GM18873 (cell line): Measurements from ENCODE around the gene ARHGAP15.

ENCODE experiments used
- ATAC-seq: cut with Tn5 transposase; IDR thresholded peaks from one replicate; pipeline ENCODE4 v1.9.1; 2021; ENCODE audit warnings: mild to moderate bottlenecking, moderate library complexity, moderate number of reproducible peaks; ENCODE audit not compliant: unreplicated experiment, low FRiP score

ARHGAP15 gene

DNA sequence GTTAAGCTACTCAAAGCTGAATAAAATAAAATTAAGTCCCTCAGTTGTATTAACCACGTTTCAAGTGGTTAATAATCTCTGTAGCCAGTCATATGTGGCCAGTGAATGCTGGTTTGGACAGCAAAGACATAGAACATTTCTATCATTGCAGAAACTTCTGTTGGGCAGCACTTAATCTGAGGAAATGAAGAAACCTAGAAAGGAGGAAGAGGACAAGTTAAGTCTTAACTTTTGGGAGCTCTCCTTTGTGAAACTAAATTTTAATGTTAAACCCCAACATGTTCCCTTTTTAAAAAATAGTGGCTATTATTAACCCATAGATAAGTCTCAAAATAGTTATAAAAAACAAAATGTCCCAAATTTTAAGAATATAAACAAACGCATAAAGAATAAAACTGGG lies 421.3 kb downstream of the ARHGAP15 start:
- no peak for ATAC-seq

DNA sequence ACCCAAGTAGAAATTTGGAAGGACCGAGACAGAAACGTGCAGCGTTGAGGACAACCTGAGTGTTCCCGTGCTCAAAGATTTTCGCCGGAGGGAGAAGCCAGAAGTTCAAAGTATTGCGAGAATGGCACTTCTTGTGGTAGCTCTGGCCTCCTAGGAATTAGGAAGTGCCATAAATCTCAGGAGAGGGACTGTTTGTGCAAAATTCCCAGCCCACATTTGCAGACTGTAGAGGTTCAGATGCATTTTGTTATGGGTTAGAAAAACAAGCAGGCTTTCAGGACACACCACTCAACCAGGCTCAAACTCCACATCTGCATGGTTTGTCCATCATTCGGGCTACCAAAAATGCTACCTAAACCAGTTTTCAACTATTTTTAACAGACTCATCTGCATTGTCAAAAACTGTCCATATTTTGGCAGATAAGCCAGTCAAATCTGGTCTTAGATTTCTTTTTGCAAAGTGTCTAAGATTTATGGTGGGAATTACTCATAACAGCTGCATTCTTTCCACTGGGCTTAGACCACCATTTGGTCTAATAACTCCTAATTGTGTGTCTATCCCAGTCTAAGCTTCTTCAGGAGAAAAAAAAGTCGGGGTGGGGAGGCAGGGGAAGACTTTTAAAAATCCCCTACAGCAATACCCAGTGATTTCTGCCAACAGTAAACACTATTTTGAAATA lies 422.9 kb downstream of the ARHGAP15 start:
- ATAC-seq = no peak

DNA sequence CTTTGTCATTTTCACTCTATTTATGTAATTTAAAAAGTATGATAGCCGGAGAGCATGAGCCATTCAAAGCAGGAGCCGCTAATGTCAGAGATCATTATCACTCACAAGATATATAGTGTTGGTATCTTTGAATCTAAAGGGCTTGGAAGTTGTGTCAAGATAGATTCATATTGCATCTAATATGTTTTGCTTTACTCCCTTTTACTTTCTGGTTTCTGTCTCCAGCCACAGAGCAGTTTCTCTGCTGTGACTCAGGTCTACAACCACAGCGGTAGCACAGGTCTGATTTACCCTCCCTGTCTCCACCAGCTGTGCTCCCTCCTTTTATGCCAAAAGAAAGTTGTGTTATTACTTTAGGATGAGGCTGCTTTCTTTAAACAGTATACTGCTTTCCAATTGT lies 424.0 kb downstream of the ARHGAP15 start:
- ATAC-seq = no peak

DNA sequence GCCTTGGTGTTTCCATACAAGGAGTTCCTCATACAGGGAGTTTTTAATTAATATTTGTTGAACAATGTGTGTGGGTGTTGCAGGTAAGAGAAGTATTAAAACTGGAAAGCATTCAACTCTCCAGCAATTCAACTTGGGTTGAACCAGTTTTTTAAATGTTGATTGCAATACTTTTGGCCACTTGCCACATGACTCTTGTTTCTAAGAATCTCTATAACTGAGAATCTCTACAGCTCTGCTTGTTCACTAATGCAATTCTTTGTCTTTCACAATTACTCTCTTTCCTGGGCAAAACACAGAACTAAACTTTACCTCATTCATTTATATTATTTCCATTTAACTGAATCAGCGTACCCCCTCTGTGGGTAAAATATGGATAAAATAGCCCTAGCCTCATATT lies 429.4 kb downstream of the ARHGAP15 start:
- no peak for ATAC-seq

DNA sequence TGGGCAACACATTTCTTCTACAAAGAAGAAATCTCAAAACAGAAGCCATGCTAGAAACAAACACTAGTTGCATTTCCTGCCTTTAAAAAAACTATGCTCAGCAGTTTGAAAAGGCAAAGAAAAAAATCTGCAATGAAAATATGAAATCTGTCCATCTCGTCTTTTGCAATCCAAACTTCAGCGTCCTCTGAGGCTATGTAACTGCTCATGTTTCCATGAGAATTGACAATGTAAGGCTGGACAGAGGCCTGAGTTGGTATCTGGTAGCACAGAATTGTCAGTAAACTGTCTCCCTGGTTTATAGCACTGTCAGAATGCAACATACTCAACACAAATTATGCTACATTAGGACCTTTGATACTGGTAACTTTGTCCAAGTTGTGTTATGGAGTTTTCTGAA lies 429.9 kb downstream of the ARHGAP15 start:
- no peak for ATAC-seq

DNA sequence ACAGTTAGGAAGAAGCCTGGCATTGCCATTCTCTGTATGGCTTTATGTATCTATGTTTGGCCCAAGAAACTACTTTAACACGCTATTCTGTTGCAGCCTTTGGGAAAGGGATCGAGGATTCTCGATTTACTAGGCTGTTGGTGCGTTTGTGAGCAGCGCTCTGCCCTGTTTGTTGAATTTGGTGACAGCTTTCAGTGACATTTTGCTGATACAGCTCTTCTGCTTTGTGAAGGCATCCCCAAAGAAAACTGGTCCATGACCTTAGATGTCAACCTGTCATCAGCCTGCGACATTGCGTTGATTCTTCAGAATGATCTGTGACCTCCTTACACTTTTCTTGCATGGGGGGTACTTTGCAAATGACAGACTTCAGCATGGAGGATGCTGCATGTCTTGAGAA lies 431.5 kb downstream of the ARHGAP15 start:
- ATAC-seq = no peak

DNA sequence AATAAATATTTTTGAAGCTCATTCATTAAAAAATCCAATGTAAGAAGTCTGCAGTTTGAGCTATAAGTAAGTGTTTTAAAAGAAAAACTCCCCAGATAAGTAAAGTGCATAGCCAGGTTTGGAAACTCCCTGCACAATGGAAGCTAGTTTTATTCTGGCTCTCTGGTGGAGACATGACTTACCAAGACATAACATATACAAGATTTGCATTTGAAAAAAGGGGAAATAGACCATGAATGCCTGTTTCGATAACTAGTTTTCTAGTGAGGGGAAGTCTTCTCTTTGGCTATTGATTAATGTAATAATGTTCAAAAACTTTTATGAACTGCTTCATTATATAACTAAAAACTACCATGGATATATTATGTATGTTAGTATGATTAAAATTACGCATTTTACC lies 435.2 kb downstream of the ARHGAP15 start:
- peak; percentile 89 for ATAC-seq

DNA sequence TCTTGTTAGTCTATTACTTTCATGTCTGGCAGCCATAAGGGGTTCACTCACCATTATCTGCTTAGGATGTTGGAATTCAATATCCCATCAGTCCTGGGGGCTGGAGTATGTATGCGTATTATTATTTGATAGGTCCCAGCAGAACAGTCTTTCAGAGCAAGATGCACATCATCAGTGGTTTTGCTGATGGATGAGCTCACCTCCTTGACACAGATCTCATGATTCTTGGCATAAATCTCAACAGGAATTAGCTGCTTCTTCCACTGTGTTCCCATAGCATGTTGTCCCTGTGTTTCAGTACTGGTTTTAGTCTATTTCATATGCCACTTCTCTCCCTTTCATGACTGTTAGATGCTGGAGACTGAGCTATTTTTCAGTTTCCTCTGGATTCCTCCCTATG lies 442.5 kb downstream of the ARHGAP15 start:
- ATAC-seq = no peak

DNA sequence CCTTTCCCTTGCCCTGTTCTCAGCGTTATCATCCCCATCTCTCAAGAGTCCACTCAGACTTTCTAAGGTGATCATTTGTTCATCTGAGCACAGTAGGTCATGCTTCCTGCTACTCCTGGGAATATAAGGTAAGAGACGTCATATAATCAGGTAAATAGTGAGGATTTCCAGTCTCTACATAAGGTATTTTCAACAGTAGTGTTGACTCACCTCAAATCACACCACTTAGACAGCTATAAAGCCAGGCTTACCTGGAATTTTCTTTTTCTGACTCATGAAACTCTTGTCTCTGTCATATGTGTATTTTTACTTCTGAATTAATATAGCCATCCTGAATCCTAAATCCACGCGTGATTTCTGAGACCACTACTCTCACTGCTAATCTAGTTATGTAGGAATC lies 443.2 kb downstream of the ARHGAP15 start:
- ATAC-seq = no peak

DNA sequence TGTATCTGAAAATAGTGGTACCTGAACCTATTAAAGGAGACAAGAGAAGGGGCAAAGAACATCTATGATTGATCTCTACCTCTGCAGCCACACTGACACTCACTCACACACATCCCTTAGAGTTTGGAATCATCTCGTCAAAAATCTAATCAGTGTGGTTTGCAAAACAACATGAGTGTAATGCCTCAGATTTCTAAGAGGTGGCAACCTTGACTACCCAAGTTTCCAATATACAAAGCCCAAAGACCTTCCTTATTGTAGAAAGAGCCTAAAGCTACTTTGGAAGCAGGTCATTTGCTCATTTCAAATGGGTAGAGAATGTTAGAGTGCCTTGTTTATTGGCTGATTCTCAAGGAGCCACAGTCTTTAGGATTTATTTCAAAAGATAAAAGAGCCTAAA lies 444.9 kb downstream of the ARHGAP15 start:
- no peak for ATAC-seq

DNA sequence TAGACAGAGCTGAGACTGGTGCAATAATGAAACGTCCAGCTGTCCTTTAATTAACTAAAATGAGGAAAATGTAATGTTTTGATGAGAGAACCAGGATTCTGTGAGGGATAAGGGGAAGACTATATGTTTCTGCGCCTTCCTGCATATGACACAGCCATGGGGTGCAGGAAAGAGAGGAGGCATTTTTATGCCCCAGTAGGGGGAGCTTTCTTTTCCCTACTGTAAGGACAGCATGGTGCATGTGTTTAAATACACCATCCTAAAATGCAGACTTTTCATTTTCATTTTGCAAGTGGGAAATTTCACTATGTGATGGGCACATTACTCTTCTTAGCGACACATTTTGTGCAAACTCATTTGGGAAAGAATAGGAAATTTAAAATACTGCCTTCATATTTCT lies 446.1 kb downstream of the ARHGAP15 start:
- no peak for ATAC-seq

DNA sequence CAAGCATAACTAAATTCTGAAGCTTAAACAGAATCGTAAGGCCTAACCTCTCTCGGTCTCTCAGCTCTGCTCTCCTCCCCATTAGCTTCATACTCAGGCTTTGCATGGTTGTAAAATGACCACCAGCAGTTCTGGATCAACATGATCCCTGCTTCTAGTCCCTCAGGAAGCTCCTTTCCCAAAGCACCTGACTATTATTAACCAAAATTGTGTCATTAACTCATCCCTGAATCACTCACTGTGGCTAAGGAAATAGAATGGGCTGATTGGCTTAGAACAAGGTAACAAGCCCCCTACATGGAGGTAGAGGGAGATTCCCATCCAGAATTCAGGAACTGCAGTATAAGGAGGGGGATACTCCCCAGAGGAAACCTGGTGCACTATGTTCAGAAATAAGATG lies 448.3 kb downstream of the ARHGAP15 start:
- ATAC-seq = no peak

DNA sequence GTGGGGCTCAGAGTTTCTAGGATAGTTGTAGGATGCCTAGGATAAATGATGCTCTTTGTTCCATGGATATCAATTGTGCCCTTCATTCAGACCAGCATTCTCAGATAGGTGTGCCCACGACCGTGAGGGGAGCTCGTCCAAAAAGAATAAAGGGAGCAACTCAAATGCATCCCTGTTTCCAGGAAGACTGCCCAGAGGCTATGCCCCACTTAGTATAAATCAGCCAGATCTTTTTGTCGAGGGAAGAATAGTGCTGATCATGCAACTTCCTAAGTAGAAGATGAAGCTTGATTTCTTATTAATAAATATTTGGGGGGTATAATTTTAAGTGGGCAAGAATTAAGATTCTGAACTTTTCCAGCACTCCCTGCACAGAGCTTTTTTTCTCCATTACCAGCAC lies 450.2 kb downstream of the ARHGAP15 start:
- no peak for ATAC-seq

DNA sequence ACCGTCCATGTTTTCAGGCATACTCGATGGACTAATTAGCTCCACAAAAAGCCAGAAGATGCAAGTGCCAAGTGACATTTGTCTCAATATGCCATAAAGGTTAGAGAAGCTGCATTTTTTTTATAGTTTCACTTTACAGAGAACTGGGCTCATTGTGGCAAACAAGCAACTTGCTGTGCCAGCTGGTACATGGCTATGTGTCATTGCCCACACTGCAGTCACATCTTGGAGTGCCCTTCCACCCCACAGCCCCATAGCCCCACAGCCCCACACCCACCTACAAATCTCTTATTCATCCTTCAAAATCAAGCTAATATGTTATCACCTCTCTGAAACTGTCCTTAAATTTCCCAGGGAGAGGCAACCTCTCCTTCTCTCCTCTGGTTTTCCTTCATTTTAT lies 451.9 kb downstream of the ARHGAP15 start:
- ATAC-seq = no peak

DNA sequence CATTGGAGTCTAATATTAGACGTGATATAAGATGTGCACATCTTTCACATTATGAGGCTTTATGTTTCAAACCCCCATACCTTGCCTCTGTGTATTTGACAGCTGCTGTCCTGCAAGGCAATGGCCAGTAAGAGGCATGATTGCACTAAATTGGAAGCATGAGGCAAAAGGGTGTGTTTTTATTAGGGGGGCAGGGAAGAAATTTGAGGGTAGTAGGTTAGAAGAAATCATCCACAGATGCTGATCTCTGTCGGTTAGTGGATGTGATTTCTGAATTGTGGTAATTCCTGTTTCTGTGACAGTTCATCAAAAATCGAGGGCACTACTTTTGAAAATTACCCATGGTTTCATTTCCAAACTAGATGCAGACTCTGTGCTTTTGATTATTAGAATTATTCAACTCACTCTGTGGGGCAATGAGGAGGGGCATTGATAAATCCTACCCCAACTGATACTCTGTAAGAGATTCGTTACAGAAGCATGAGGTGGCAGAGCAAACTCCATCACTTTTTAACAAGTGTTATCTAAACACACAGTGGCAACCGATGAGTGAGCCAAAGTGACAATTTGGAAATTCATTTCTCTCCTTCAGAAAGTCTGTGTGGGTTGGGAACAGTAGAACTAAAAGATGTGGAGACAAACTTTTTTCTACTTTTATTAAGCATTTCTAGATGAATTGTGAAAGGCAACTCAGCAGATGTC lies 453.0 kb downstream of the ARHGAP15 start:
- ATAC-seq = no peak

DNA sequence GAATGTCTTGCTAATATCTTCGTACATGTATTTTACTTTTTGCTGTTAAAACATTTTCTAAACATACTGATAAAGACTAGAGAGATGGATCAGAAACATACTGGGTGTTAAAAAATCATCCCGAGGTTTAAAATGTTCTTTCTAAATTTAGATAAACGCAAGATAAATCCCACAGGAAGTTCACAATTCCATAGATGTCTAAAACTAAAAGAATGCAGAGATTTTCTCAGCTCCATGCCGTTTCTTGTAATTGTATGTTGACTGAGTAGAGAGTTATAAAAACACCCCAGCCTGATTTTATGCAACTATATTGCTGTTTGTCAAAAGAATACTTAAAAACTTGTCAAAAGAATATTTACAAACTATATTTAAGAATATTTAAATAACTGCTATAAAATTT lies 455.7 kb downstream of the ARHGAP15 start:
- no peak for ATAC-seq

DNA sequence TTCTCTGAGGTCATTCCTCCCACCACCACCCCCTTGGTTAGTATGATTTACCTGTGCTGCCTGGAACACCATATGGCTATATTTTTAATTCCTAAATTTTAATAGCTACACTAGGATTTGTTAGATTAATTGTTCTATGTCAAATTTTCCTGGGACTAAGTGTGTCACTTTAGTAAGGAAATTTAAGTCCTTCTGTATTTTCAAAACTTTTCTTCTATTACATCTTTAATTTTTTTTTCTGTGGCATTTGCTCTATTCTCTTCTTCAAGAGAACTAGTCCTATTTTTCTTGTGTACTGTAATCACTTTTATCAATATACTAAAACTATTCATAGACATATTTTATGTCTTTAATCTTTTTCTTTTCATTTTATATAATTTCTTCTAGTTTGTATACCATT lies 456.9 kb downstream of the ARHGAP15 start:
- no peak for ATAC-seq

DNA sequence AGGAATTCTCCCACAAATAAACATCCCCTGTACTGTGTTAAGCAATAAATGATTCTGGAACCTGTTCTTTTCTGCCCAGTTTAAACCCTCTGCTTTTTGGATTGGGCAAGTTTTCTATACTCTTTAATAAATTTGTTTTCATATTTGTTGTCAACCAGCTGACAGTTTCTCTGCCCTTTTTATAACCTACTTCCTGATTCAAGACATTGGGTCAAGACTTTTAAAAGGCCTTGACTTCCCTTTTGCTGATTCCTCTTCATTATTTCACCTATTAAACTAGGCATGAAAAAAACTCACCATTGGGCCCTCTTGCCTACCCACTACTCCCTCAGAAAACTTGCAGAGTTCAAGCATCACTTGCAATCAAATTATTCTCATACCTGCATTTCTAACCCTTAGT lies 459.5 kb downstream of the ARHGAP15 start:
- ATAC-seq = no peak

DNA sequence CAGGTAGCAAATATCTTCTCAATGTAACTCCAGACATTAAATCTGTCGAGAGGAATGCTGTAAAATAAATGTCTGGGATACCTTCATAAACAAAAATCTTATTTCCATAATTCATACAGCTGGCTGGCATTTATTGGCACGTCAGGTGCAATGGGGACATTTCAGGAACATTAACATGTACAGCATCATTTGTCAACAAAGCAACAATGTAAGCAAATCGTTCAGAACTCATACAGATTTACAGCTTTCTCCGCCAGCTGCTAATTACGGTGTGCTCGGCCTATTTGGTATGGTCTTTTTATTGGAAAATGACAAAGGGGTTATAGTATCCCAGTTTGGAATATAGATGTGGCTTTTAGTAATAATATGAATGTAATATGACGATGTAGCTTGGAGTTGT lies 464.9 kb downstream of the ARHGAP15 start:
- no peak for ATAC-seq

DNA sequence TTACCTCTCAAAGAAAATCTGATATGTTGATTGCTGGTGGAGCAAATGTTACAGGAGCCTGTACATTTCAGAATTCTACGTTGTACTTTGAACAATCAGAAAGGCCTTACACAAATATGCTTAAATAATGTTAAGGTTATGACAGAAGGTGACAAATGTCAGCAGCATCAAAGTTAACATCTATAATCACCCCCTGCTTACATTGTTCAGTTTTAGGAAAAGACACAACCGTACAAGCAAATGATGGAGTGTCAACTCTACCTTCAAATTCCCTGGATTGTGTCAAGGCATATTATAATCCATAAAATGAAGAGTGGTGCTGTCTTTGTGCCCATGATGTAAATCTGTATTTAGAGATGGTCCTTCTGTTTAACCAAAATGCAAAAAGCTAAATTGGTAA lies 465.5 kb downstream of the ARHGAP15 start:
- no peak for ATAC-seq

DNA sequence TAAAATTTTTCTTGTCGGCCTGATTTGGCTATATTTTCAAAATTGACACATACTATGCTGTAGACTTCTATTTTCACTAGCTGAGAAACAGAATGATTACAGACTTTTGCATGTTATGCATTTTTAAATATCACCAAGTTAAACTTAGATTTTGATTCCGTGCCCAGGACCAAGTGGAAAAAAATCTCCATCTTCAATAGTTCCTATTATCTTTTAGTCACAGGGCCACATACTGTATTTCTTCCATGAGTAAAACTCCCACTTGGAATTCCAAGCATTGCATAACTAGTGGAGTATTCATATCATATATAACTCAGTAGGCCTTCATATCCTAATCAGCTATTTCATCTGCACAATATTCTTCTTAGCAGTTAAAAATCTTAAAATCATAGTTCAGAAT lies 470.9 kb downstream of the ARHGAP15 start:
- ATAC-seq = no peak

DNA sequence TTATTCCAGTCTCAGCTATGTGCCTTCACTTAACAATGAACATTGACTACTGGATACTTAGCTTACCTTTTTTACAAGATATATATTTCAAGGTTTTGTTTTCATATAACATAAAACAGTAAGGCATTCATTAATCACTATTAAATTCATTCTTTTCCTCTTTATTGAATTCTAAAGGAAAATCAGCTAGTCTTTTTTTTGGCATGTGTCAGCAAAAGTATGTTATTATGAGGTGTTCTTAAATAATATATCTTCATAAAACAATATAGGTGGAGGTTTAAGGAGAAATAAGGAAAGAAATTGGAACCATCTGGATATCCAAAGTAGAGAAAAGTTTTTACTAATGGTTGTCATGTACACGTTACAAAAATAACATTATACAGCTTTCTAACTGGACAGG lies 472.6 kb downstream of the ARHGAP15 start:
- ATAC-seq = no peak
